GM23338 (cell line): ENCODE measurements around the gene KDR. TPM values are rescaled to one million over a fixed set of nuclear protein-coding genes. Genes with fewer than 3 reads are reported as not detected.

Experiments
- ATAC-seq: fragments of 200-7000 bp; cut with Tn5 transposase; 3 replicates; pipeline ENCODE4 v1.9.1; 2020
- DNase-seq: peaks from one replicate; pipeline ENCODE4 v3.0.0-alpha.2; 2015; ENCODE audit warnings: low spot score
- H2AFZ ChIP-seq: fragments of 200-600 bp; sonication (generic); 2 replicates; pipeline ENCODE4 v1.8.0; 2016; ENCODE audit warnings: antibody characterized with exemption, mild to moderate bottlenecking, moderate library complexity
- H3F3A ChIP-seq: fragments of 200-600 bp; sonication (generic); replicated peaks from 2 replicates; pipeline ENCODE4 v1.8.0; 2017; ENCODE audit warnings: antibody characterized with exemption, mixed run types, low read depth
- H3K27ac ChIP-seq: fragments of 200-600 bp; sonication (generic); 2 replicates; pipeline ENCODE4 v1.6.1; 2016; ENCODE audit warnings: low read depth
- H3K27me3 ChIP-seq: fragments of 200-600 bp; sonication (generic); 2 replicates; pipeline ENCODE4 v1.8.0; 2016; ENCODE audit warnings: mild to moderate bottlenecking, mixed run types, moderate library complexity; ENCODE audit not compliant: insufficient read depth
- H3K36me3 ChIP-seq: fragments of 200-600 bp; sonication (generic); 2 replicates; pipeline ENCODE4 v1.8.0; 2016; ENCODE audit warnings: mild to moderate bottlenecking; ENCODE audit not compliant: insufficient read depth
- H3K4me1 ChIP-seq: fragments of 200-600 bp; sonication (generic); 2 replicates; pipeline ENCODE4 v1.8.0; 2016; ENCODE audit warnings: mild to moderate bottlenecking, moderate library complexity; ENCODE audit not compliant: insufficient read depth
- H3K4me2 ChIP-seq: fragments of 200-600 bp; sonication (generic); 2 replicates; pipeline ENCODE4 v1.7.1; 2017; ENCODE audit warnings: mixed run types
- H3K4me3 ChIP-seq: fragments of 200-600 bp; sonication (generic); 2 replicates; pipeline ENCODE4 v1.6.1; 2016; ENCODE audit warnings: mixed run types
- H3K79me2 ChIP-seq: fragments of 200-600 bp; sonication (generic); replicated peaks from 2 replicates; pipeline ENCODE4 v1.8.0; 2017; ENCODE audit warnings: mild to moderate bottlenecking; ENCODE audit not compliant: insufficient read depth
- H3K9me2 ChIP-seq: fragments of 200-600 bp; sonication (generic); 2 replicates; pipeline ENCODE4 v1.8.0; 2017; ENCODE audit not compliant: insufficient read depth
- H4K20me1 ChIP-seq: fragments of 200-600 bp; sonication (generic); replicated peaks from 2 replicates; pipeline ENCODE4 v1.8.0; 2017; ENCODE audit warnings: mild to moderate bottlenecking; ENCODE audit not compliant: insufficient read depth
- H3K27ac Mint-ChIP-seq: 2 replicates; pipeline ENCODE4 v1.8.0; 2020; ENCODE audit warnings: inconsistent platforms, mild to moderate bottlenecking, moderate library complexity, mixed read lengths
- H3K27me3 Mint-ChIP-seq: 3 replicates; pipeline ENCODE4 v1.8.0; 2022; ENCODE audit warnings: low read depth, mild to moderate bottlenecking, moderate library complexity, mixed read lengths, inconsistent platforms; ENCODE audit not compliant: insufficient read depth, poor library complexity
- H3K36me3 Mint-ChIP-seq: 3 replicates; pipeline ENCODE4 v1.8.0; 2021; ENCODE audit warnings: low read depth, mild to moderate bottlenecking, inconsistent platforms, moderate library complexity, mixed read lengths
- H3K4me1 Mint-ChIP-seq: 3 replicates; pipeline ENCODE4 v1.8.0; 2020; ENCODE audit warnings: mild to moderate bottlenecking, inconsistent platforms, mixed read lengths
- H3K4me3 Mint-ChIP-seq: 3 replicates; pipeline ENCODE4 v1.8.0; 2021; ENCODE audit warnings: moderate library complexity, mild to moderate bottlenecking, inconsistent platforms, mixed read lengths
- H3K9me3 Mint-ChIP-seq: 3 replicates; pipeline ENCODE4 v1.8.0; 2020; ENCODE audit warnings: moderate library complexity, mild to moderate bottlenecking, inconsistent platforms, mixed read lengths
- CREB1 ChIP-seq: fragments of 250-450 bp; sonication (Bioruptor Pico); IDR thresholded peaks from 2 replicates; pipeline ENCODE4 v1.5.0; 2020; ENCODE audit warnings: low read depth, mild to moderate bottlenecking, moderate library complexity
- EZH2 ChIP-seq: fragments of 200-600 bp; sonication (generic); IDR thresholded peaks from one replicate; pipeline ENCODE4 v1.8.0; 2017; ENCODE audit warnings: antibody characterized with exemption, mild to moderate bottlenecking, low read depth; ENCODE audit not compliant: unreplicated experiment
- EZH2phosphoT487 ChIP-seq: fragments of 200-600 bp; sonication (generic); IDR thresholded peaks from one replicate; pipeline ENCODE4 v1.8.1; 2018; ENCODE audit warnings: antibody characterized with exemption; ENCODE audit not compliant: unreplicated experiment
- JUNB ChIP-seq: IDR thresholded peaks from one replicate; pipeline ENCODE4 v1.6.1; 2016; ENCODE audit warnings: antibody characterized with exemption; ENCODE audit not compliant: unreplicated experiment
- NANOG ChIP-seq: IDR thresholded peaks from 2 replicates; pipeline ENCODE4 v1.6.1; 2016; ENCODE audit warnings: antibody characterized with exemption, borderline replicate concordance
- POLR2AphosphoS5 ChIP-seq: IDR thresholded peaks from 2 replicates; pipeline ENCODE4 v1.6.1; 2016; ENCODE audit warnings: antibody characterized with exemption, low read depth
- STAT1 ChIP-seq: IDR thresholded peaks from one replicate; pipeline ENCODE4 v1.6.1; 2016; ENCODE audit warnings: antibody characterized with exemption; ENCODE audit not compliant: unreplicated experiment
- ZNF114 ChIP-seq: fragments of 250-450 bp; sonication (Bioruptor Pico); IDR thresholded peaks from 2 replicates; pipeline ENCODE4 v1.5.0; 2020; ENCODE audit warnings: mild to moderate bottlenecking, moderate library complexity
- polyA plus RNA-seq: library from polyadenylated mRNA; unstranded; fragments of >200 nt; fragmentation: Nextera tagmentation; extraction: Ambion mirVana; gene quantifications from 2 replicates; pipeline ENCODE4 v1.2.1, GENCODE V29; 2016
- total RNA-seq: library from RNA; depleted of rRNA; stranded (reverse); fragments of >200 nt; shearing (Covaris generic); gene quantifications from 2 replicates; pipeline ENCODE4 v1.2.3, GENCODE V29; 2014
- TF ChIP-seq, protein P1 (sequence below): IDR thresholded peaks from 2 replicates; pipeline ENCODE4 v1.6.1; 2016; ENCODE audit warnings: antibody characterized with exemption
- TF ChIP-seq, protein P2 (sequence below): fragments of 250-450 bp; sonication (Bioruptor Pico); IDR thresholded peaks from 2 replicates; pipeline ENCODE4 v1.5.0; 2020; ENCODE audit warnings: mild to moderate bottlenecking, moderate library complexity
- TF ChIP-seq, protein P3 (sequence below): IDR thresholded peaks from one replicate; pipeline ENCODE4 v1.6.1; 2018; ENCODE audit warnings: antibody characterized with exemption; ENCODE audit not compliant: unreplicated experiment

KDR gene
- total and polyA plus RNA-seq, 2 experiments from 2014 or later, result 27.9 to 109 TPM

DNA sequence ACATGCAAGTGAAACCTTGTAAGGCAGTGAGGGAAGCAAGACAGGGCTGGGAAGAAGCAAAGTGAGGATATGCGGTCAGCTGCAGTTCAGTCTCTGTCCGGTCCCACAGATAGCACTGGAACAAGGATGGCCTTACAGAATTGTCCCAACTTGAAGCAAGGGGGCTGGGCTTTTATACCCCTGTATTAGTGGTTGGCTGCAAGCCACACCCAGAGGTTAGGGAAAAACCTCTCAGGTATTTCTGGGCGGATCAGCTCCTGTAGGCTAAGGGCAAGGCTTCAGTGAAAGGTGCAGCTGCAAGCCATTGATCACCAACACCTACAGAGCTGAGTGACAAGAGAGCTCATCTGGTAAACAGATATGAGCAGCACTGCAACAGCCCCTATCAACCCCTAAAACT is 89.0 kb downstream of the KDR start (continued):
- TF ChIP-seq, protein P1, sequence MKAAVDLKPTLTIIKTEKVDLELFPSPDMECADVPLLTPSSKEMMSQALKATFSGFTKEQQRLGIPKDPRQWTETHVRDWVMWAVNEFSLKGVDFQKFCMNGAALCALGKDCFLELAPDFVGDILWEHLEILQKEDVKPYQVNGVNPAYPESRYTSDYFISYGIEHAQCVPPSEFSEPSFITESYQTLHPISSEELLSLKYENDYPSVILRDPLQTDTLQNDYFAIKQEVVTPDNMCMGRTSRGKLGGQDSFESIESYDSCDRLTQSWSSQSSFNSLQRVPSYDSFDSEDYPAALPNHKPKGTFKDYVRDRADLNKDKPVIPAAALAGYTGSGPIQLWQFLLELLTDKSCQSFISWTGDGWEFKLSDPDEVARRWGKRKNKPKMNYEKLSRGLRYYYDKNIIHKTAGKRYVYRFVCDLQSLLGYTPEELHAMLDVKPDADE, result no peak
- TF ChIP-seq, protein P2, sequence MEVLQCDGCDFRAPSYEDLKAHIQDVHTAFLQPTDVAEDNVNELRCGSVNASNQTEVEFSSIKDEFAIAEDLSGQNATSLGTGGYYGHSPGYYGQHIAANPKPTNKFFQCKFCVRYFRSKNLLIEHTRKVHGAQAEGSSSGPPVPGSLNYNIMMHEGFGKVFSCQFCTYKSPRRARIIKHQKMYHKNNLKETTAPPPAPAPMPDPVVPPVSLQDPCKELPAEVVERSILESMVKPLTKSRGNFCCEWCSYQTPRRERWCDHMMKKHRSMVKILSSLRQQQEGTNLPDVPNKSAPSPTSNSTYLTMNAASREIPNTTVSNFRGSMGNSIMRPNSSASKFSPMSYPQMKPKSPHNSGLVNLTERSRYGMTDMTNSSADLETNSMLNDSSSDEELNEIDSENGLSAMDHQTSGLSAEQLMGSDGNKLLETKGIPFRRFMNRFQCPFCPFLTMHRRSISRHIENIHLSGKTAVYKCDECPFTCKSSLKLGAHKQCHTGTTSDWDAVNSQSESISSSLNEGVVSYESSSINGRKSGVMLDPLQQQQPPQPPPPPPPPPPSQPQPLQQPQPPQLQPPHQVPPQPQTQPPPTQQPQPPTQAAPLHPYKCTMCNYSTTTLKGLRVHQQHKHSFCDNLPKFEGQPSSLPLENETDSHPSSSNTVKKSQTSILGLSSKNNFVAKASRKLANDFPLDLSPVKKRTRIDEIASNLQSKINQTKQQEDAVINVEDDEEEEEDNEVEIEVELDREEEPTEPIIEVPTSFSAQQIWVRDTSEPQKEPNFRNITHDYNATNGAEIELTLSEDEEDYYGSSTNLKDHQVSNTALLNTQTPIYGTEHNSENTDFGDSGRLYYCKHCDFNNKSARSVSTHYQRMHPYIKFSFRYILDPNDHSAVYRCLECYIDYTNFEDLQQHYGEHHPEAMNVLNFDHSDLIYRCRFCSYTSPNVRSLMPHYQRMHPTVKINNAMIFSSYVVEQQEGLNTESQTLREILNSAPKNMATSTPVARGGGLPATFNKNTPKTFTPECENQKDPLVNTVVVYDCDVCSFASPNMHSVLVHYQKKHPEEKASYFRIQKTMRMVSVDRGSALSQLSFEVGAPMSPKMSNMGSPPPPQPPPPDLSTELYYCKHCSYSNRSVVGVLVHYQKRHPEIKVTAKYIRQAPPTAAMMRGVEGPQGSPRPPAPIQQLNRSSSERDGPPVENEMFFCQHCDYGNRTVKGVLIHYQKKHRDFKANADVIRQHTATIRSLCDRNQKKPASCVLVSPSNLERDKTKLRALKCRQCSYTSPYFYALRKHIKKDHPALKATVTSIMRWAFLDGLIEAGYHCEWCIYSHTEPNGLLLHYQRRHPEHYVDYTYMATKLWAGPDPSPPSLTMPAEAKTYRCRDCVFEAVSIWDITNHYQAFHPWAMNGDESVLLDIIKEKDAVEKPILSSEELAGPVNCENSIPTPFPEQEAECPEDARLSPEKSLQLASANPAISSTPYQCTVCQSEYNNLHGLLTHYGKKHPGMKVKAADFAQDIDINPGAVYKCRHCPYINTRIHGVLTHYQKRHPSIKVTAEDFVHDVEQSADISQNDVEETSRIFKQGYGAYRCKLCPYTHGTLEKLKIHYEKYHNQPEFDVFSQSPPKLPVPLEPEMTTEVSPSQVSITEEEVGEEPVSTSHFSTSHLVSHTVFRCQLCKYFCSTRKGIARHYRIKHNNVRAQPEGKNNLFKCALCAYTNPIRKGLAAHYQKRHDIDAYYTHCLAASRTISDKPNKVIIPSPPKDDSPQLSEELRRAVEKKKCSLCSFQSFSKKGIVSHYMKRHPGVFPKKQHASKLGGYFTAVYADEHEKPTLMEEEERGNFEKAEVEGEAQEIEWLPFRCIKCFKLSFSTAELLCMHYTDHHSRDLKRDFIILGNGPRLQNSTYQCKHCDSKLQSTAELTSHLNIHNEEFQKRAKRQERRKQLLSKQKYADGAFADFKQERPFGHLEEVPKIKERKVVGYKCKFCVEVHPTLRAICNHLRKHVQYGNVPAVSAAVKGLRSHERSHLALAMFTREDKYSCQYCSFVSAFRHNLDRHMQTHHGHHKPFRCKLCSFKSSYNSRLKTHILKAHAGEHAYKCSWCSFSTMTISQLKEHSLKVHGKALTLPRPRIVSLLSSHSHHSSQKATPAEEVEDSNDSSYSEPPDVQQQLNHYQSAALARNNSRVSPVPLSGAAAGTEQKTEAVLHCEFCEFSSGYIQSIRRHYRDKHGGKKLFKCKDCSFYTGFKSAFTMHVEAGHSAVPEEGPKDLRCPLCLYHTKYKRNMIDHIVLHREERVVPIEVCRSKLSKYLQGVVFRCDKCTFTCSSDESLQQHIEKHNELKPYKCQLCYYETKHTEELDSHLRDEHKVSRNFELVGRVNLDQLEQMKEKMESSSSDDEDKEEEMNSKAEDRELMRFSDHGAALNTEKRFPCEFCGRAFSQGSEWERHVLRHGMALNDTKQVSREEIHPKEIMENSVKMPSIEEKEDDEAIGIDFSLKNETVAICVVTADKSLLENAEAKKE (CRISPR knock-in tag), result no peak
- no peak for TF ChIP-seq STAT1

DNA sequence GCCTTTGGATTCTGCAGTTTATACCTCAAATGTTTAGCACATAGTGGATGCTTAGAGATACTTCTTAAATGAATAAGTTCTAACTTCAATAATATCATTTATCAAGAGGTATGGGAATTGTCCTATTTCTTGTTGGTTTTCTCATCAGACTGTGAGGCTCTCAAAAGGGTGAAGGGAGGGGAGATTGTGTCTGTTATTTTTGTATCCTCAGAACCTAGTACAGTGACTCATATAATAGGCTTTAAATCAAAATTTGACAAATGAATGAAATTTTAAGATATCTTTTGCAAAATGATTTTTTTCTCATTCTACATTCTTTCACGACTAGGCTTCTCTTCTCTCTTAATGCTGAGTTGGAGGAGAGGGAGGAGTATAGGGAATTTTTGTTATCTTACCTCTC is 89.5 kb downstream of the KDR start:
- H3K27me3 ChIP-seq, result no peaks in the 10 kb centered on the region
- Mint-ChIP-seq H3K4me3 (no peak overlapping the region), H3K27me3 (no peaks in the 10 kb centered on the region), H3K4me1 (peaks cover 4% of the 10 kb centered on the region; the same call in 2 of the 3 replicates), H3K9me3 (peaks cover 13% of the 10 kb centered on the region), H3K27ac (no peak overlapping the region), H3K36me3 (peaks cover 11% of the 10 kb centered on the region)
- ATAC-seq (no peak), DNase-seq (no peak)
- H3K9me2 ChIP-seq, result 0 out of 2 replicates have a peak, but pooled peaks cover 4% of the 10 kb centered on the region
- no peaks in the 10 kb centered on the region for H3K36me3 ChIP-seq
- peak overlapping the region; percentile 87; the same call in 1 of the 2 replicates for H2AFZ ChIP-seq
- no peak overlapping the region for H3K27ac ChIP-seq
- H3K79me2 ChIP-seq, result no peaks in the 10 kb centered on the region
- no peaks in the 10 kb centered on the region for H3F3A ChIP-seq
- no peak overlapping the region for H3K4me2 ChIP-seq
- H4K20me1 ChIP-seq, result no peaks in the 10 kb centered on the region
- no peaks in the 10 kb centered on the region; the same call in 1 of the 2 replicates for H3K4me1 ChIP-seq
- H3K4me3 ChIP-seq, result no peak overlapping the region
- no peak for TF ChIP-seq EZH2
- no peak for TF ChIP-seq CREB1 (CRISPR knock-in tag)
- TF ChIP-seq NANOG, result no peak
- no peak for TF ChIP-seq EZH2phosphoT487
- TF ChIP-seq JUNB, result no peak
- TF ChIP-seq, protein P3, sequence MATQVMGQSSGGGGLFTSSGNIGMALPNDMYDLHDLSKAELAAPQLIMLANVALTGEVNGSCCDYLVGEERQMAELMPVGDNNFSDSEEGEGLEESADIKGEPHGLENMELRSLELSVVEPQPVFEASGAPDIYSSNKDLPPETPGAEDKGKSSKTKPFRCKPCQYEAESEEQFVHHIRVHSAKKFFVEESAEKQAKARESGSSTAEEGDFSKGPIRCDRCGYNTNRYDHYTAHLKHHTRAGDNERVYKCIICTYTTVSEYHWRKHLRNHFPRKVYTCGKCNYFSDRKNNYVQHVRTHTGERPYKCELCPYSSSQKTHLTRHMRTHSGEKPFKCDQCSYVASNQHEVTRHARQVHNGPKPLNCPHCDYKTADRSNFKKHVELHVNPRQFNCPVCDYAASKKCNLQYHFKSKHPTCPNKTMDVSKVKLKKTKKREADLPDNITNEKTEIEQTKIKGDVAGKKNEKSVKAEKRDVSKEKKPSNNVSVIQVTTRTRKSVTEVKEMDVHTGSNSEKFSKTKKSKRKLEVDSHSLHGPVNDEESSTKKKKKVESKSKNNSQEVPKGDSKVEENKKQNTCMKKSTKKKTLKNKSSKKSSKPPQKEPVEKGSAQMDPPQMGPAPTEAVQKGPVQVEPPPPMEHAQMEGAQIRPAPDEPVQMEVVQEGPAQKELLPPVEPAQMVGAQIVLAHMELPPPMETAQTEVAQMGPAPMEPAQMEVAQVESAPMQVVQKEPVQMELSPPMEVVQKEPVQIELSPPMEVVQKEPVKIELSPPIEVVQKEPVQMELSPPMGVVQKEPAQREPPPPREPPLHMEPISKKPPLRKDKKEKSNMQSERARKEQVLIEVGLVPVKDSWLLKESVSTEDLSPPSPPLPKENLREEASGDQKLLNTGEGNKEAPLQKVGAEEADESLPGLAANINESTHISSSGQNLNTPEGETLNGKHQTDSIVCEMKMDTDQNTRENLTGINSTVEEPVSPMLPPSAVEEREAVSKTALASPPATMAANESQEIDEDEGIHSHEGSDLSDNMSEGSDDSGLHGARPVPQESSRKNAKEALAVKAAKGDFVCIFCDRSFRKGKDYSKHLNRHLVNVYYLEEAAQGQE, result no peak
- no peak for TF ChIP-seq STAT1
- TF ChIP-seq POLR2AphosphoS5, result no peak
- TF ChIP-seq ZNF114 (CRISPR knock-in tag), result no peak
